ENCODE data around the gene SLC25A13. TPM values are rescaled to one million over a fixed set of nuclear protein-coding genes. Genes with fewer than 3 reads are reported as not detected.

The SLC25A13 gene
- total and polyA plus RNA-seq, 9 of the 15 experiments (the other 6 are each of a cell fraction or from before 2014, with no cell fraction given) = 21.4 to 80.2 (median 58.7) TPM

DNA sequence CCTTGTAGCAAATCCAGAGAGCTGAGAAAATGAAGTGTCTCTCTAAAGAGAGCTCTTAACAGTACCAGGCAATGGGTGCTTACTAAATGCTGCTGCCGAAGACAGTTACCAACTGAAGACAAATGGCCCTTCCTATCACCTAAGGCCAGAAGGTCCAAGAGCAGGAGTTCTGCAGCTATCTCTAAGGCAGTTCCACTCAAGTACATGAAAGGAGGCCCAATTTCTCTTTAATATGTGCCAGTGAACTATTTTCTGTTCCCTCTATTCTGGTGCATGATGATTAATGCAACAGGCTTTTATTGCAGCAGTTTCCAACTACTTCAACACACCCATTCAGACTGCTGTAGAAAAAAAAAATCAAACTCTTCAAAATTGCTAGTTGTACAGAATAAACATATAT, 122.5 kb downstream of the SLC25A13 start (continued):
- no peak for TF ChIP-seq ZNF780A (CRISPR knock-in tag; IDR thresholded peaks at IDR 0.05)
- TF ChIP-seq, protein P1, sequence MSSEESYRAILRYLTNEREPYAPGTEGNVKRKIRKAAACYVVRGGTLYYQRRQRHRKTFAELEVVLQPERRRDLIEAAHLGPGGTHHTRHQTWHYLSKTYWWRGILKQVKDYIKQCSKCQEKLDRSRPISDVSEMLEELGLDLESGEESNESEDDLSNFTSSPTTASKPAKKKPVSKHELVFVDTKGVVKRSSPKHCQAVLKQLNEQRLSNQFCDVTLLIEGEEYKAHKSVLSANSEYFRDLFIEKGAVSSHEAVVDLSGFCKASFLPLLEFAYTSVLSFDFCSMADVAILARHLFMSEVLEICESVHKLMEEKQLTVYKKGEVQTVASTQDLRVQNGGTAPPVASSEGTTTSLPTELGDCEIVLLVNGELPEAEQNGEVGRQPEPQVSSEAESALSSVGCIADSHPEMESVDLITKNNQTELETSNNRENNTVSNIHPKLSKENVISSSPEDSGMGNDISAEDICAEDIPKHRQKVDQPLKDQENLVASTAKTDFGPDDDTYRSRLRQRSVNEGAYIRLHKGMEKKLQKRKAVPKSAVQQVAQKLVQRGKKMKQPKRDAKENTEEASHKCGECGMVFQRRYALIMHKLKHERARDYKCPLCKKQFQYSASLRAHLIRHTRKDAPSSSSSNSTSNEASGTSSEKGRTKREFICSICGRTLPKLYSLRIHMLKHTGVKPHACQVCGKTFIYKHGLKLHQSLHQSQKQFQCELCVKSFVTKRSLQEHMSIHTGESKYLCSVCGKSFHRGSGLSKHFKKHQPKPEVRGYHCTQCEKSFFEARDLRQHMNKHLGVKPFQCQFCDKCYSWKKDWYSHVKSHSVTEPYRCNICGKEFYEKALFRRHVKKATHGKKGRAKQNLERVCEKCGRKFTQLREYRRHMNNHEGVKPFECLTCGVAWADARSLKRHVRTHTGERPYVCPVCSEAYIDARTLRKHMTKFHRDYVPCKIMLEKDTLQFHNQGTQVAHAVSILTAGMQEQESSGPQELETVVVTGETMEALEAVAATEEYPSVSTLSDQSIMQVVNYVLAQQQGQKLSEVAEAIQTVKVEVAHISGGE (CRISPR knock-in tag; IDR thresholded peaks at IDR 0.05) = no peak
- TF ChIP-seq LCOR (CRISPR knock-in tag; IDR thresholded peaks at IDR 0.05) = no peak
- TF ChIP-seq MCM7 (IDR thresholded peaks at IDR 0.05) = no peak
- no peak for TF ChIP-seq ILK (tag; IDR thresholded peaks at IDR 0.05; ENCODE audit: borderline replicate concordance, low read depth)
- TF ChIP-seq ETS2 (tag; IDR thresholded peaks at IDR 0.05; ENCODE audit: borderline replicate concordance, poor library complexity, severe bottlenecking) = no peak
- TF ChIP-seq, protein P2, sequence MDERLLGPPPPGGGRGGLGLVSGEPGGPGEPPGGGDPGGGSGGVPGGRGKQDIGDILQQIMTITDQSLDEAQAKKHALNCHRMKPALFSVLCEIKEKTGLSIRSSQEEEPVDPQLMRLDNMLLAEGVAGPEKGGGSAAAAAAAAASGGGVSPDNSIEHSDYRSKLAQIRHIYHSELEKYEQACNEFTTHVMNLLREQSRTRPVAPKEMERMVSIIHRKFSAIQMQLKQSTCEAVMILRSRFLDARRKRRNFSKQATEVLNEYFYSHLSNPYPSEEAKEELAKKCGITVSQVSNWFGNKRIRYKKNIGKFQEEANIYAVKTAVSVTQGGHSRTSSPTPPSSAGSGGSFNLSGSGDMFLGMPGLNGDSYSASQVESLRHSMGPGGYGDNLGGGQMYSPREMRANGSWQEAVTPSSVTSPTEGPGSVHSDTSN (CRISPR knock-in tag; IDR thresholded peaks at IDR 0.05; ENCODE audit: low read depth) = no peak
- TF ChIP-seq, protein P2 (tag; conservative IDR thresholded peaks at IDR 0.05; ENCODE audit: low read depth) = peak; percentile 84
- TF ChIP-seq, protein P3, sequence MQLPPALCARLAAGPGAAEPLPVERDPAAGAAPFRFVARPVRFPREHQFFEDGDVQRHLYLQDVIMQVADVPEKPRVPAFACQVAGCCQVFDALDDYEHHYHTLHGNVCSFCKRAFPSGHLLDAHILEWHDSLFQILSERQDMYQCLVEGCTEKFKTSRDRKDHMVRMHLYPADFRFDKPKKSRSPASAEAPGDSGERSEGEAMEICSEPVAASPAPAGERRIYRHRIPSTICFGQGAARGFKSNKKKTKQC (CRISPR knock-in tag; IDR thresholded peaks at IDR 0.05) = no peak
- no peak for TF ChIP-seq NFYB (IDR thresholded peaks at IDR 0.05; ENCODE audit: extremely low read depth, insufficient read length)
- no peak for TF ChIP-seq ZNF444 (CRISPR knock-in tag; IDR thresholded peaks at IDR 0.05)
- no peak for TF ChIP-seq ZZZ3 (IDR thresholded peaks at IDR 0.05)
- TF ChIP-seq KAT8 (IDR thresholded peaks at IDR 0.05; ENCODE audit: low read depth) = no peak
- TF ChIP-seq MTA2 (IDR thresholded peaks at IDR 0.05; ENCODE audit: low read depth) = peak; percentile 74
- no peak for TF ChIP-seq MEF2D (tag; conservative IDR thresholded peaks at IDR 0.05; ENCODE audit: low read depth)
- TF ChIP-seq, protein P4, sequence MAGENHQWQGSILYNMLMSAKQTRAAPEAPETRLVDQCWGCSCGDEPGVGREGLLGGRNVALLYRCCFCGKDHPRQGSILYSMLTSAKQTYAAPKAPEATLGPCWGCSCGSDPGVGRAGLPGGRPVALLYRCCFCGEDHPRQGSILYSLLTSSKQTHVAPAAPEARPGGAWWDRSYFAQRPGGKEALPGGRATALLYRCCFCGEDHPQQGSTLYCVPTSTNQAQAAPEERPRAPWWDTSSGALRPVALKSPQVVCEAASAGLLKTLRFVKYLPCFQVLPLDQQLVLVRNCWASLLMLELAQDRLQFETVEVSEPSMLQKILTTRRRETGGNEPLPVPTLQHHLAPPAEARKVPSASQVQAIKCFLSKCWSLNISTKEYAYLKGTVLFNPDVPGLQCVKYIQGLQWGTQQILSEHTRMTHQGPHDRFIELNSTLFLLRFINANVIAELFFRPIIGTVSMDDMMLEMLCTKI (IDR thresholded peaks at IDR 0.05; ENCODE audit: partially characterized antibody) = no peak
- peak; percentile 65; the same call in 1 of the 2 replicates for TF ChIP-seq ZNF707 (CRISPR knock-in tag; conservative IDR thresholded peaks at IDR 0.05)
- no peak for TF ChIP-seq RHOXF2B (CRISPR knock-in tag; conservative IDR thresholded peaks at IDR 0.05)
- TF ChIP-seq ZNF311 (CRISPR knock-in tag; IDR thresholded peaks at IDR 0.05) = no peak
- TF ChIP-seq JUNB (CRISPR knock-in tag; conservative IDR thresholded peaks at IDR 0.05) = no peak
- TF ChIP-seq ZNF445 (CRISPR knock-in tag; IDR thresholded peaks at IDR 0.05; ENCODE audit: low read depth) = no peak

Data from K562 (cell line).